Gastrocnemius medialis (tissue), 4 donors: Measurements from ENCODE around the gene CYP19A1. TPM values are rescaled to one million over a fixed set of nuclear protein-coding genes. Genes with fewer than 3 reads are reported as not detected.

Experiments used
- ATAC-seq, 2 donors: fragments of 150-250 bp; one replicate each; pipeline ENCODE4 v1.9.1; 2016
- DNase-seq, 2 donors: peaks; one replicate each; pipeline ENCODE4 v3.0.0-alpha.2; 2019
- H3K27ac ChIP-seq, 4 donors: fragments of 200-600 bp; sonication (generic); 1 replicate in 1 of 4; 2 replicates in 3 of 4; pipeline ENCODE4 v1.5.1; 2016 to 2018; ENCODE audit warnings: mild to moderate bottlenecking in 2 of 4, moderate library complexity in 1 of 4
- H3K27me3 ChIP-seq, 3 donors: fragments of 200-600 bp; sonication (generic) in 2 of 3; 1 replicate in 1 of 3; 2 replicates in 2 of 3; pipeline versions ENCODE4 v1.5.1 to v1.6.0; 2016 to 2019; ENCODE audit warnings: mild to moderate bottlenecking in 1 of 3, moderate library complexity in 1 of 3
- H3K36me3 ChIP-seq, 2 donors: fragments of 200-600 bp; sonication (generic) in 1 of 2; one replicate each; pipeline ENCODE4 v1.5.1; 2017 to 2018
- H3K4me1 ChIP-seq, 2 donors: fragments of 200-600 bp; sonication (generic) in 1 of 2; one replicate each; pipeline ENCODE4 v1.5.1; 2016 to 2017; ENCODE audit warnings: mild to moderate bottlenecking in 2 of 2
- H3K4me3 ChIP-seq, 4 donors: fragments of 200-600 bp; sonication (generic) in 3 of 4; 1 replicate in 1 of 4; 2 replicates in 3 of 4; pipeline ENCODE4 v1.5.1; 2016 to 2019; ENCODE audit warnings: mild to moderate bottlenecking in 2 of 4
- H3K9me3 ChIP-seq, 3 donors: fragments of 200-600 bp; sonication (generic) in 2 of 3; 1 replicate in 1 of 3; 2 replicates in 2 of 3; pipeline ENCODE4 v1.5.1; 2016 to 2019
- CTCF ChIP-seq, 5 experiments: fragments of 450-650 bp in 3 of 5; fragments of 200-600 bp in 2 of 5; sonication (generic) in 2 of 5; IDR thresholded peaks in 4 of 5; conservative IDR thresholded peaks in 1 of 5; 1 replicate in 4 of 5; 2 replicates in 1 of 5; pipeline ENCODE4 v1.5.1; 2016 to 2019; ENCODE audit warnings: antibody characterized with exemption in 5 of 5, mild to moderate bottlenecking in 3 of 5, moderate library complexity in 3 of 5
- POLR2A ChIP-seq, 2 donors: fragments of 450-650 bp; IDR thresholded peaks; one replicate each; pipeline ENCODE4 v1.6.1; 2017; ENCODE audit warnings: antibody characterized with exemption in 2 of 2, mild to moderate bottlenecking in 2 of 2, moderate library complexity in 2 of 2
- in situ Hi-C, 4 donors: fragments of 200-750 bp; cut with MboI; loops; one replicate each; pipeline versions ENCODE4 v1.15.0 to v1.8.0; 2017; ENCODE audit warnings: low sequenced_read_pairs in 4 of 4
- intact Hi-C: fragments of 100-400 bp; cut with DNase I; formaldehyde crosslinking; loops from one replicate; pipeline ENCODE4 v1.15.1; 2023; ENCODE audit warnings: low total_unique reads
- total RNA-seq, 4 donors: library from RNA; depleted of rRNA; stranded (reverse); fragments of >200 nt; gene quantifications; one replicate each; pipeline versions ENCODE4 v1.1.0 to v1.2.3, GENCODE V29; 2016

Gene CYP19A1
- total RNA-seq, 4 donors from 2014 or later: 0.68 to 0.75 (median 0.71) TPM; not detected in 1

- Histone ChIP-seq H3K4me3 (peak overlapping the region; percentile 43 to 70 (median 62)), H3K36me3 (no peaks in the 10 kb centered on the region), H3K9me3 (no peaks in the 10 kb centered on the region), H3K4me1 (peaks cover 4 to 9% of the 10 kb centered on the region in 2 donors), H3K27ac (no peak overlapping the region), H3K27me3 (peaks cover 7 to 18% (median 10%) of the 10 kb centered on the region in 3 donors)
- in situ Hi-C loops: no loop called here
- DNase-seq (no peak), ATAC-seq (peak; percentile 30 to 58)
- intact Hi-C loops: no loop called here
- TF ChIP-seq POLR2A (IDR thresholded peaks at IDR 0.05) (no peak), CTCF (IDR thresholded peaks at IDR 0.05 in 4 of 5, conservative IDR thresholded peaks at IDR 0.05 in 1 of 5) (no peak)
Observed at GRCh38 chr15:51267051-51267702, 71.2 kb downstream of the CYP19A1 start.

- H3K9me3 ChIP-seq: no peaks in the 10 kb centered on the region
- ATAC-seq (peak in 1 of 2 donors; percentile 21), DNase-seq (no peak)
- peaks cover 7 to 18% (median 10%) of the 10 kb centered on the region in 3 donors for H3K27me3 ChIP-seq
- intact Hi-C loops (no loop called here), in situ Hi-C loops (no loop called here)
- TF ChIP-seq POLR2A (IDR thresholded peaks at IDR 0.05) (no peak), CTCF (IDR thresholded peaks at IDR 0.05 in 4 of 5, conservative IDR thresholded peaks at IDR 0.05 in 1 of 5) (no peak)
- H3K4me1 ChIP-seq: peaks cover 4 to 9% of the 10 kb centered on the region in 2 donors
- no peak overlapping the region for H3K27ac ChIP-seq
- no peaks in the 10 kb centered on the region for H3K36me3 ChIP-seq
- peak overlapping the region; percentile 43 to 70 (median 62) for H3K4me3 ChIP-seq
Observed at GRCh38 chr15:51266656-51267050, 71.7 kb downstream of the CYP19A1 start.

GRCh38 chr15:51265037-51265555 lies 73.3 kb downstream of the CYP19A1 start:
- ATAC-seq (no peak), DNase-seq (no peak)
- Histone ChIP-seq H3K27me3 (peaks cover 7 to 18% (median 10%) of the 10 kb centered on the region in 3 donors), H3K4me1 (peaks cover 4 to 9% of the 10 kb centered on the region in 2 donors), H3K27ac (no peak overlapping the region), H3K4me3 (no peak overlapping the region), H3K9me3 (no peaks in the 10 kb centered on the region), H3K36me3 (no peaks in the 10 kb centered on the region)
- intact Hi-C loops (no loop called here), in situ Hi-C loops (no loop called here)
- TF ChIP-seq CTCF (IDR thresholded peaks at IDR 0.05 in 4 of 5, conservative IDR thresholded peaks at IDR 0.05 in 1 of 5) (no peak), POLR2A (IDR thresholded peaks at IDR 0.05) (no peak)

GRCh38 chr15:51263726-51264125 lies 74.7 kb downstream of the CYP19A1 start:
- Histone ChIP-seq H3K4me3 (no peak overlapping the region), H3K9me3 (no peaks in the 10 kb centered on the region), H3K27ac (no peak overlapping the region), H3K27me3 (peaks cover 7 to 14% (median 10%) of the 10 kb centered on the region in 3 donors), H3K36me3 (no peaks in the 10 kb centered on the region), H3K4me1 (peaks cover 4 to 9% of the 10 kb centered on the region in 2 donors)
- ATAC-seq (no peak), DNase-seq (no peak)
- intact Hi-C loops: no loop called here
- in situ Hi-C loops: no loop called here
- TF ChIP-seq POLR2A (IDR thresholded peaks at IDR 0.05) (no peak), CTCF (IDR thresholded peaks at IDR 0.05 in 4 of 5, conservative IDR thresholded peaks at IDR 0.05 in 1 of 5) (no peak)
